Measurements from ENCODE around the gene TSC2. TPM values are rescaled to one million over a fixed set of nuclear protein-coding genes. Genes with fewer than 3 reads are reported as not detected.

TSC2 gene
- total RNA-seq, 4 donors from 2014 or later: 75.4 to 507 (median 111) TPM

DNA sequence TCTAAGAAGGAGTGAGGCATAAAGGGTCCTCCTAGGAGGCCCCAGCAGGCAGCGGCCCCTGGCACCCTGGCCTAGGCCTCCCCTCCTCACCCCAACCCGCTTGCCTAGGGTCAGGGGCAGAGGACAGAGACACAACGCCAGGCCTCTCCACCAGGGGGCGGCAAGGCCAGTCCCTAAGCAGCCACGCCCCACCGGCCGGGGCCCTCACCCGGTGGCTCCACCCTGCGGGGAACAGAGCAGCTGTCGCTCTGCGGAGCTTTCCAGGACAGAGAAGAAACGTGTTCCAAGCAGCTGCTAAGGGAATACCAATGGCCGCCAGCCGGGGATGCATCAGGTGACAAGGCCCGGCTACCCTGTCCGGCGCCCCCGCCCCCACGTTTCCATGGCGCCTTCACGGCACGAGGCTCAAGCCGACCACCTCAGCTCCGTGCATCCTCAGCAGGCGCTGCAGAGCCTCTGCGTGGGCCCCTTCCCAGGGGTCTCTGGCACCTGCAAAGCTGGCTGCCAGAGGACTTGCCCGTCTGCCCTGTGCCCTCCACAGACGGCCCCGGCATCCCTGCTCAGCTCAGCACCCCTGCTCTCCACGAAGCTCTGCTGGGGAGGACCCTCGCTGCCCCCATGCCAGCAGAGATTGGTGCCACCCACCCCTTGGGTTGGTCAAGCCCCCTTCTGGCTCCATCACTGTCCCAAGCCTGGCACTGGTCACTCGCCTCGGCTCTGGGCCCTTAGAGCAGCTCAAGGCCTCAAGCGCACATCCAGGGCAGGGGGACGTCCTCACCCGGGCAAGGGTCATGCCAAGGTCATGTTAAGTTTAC is 43.8 kb upstream of the TSC2 start:
- peaks cover 4 to 61% (median 52%) of the 10 kb centered on the region in 4 donors for H3K4me1 ChIP-seq
- WGBS, 2 donors: 32 to 49% methylated on average over 12 to 25 of the region's 36 CpGs
- H3K4me3 ChIP-seq: peak overlapping the region in 1 of 4 donors; percentile 13

GRCh38 chr16:2004795-2005517 is 42.8 kb upstream of the TSC2 start:
- peaks cover 4 to 62% (median 54%) of the 10 kb centered on the region in 4 donors for H3K4me1 ChIP-seq
- H3K27me3 ChIP-seq: no peaks in the 10 kb centered on the region
- H3K9me3 ChIP-seq: no peaks in the 10 kb centered on the region
- H3K36me3 ChIP-seq: peaks cover 11 to 37% (median 16%) of the 10 kb centered on the region in 3 donors
- WGBS, 2 donors: 63 to 78% methylated on average over 14 to 21 of the region's 34 CpGs
- no peak for DNase-seq (ENCODE audit: low spot score in 2 of 2)
- peak overlapping the region in 3 of 4 donors; percentile 62 to 92 (median 75) for H3K27ac ChIP-seq
- TF ChIP-seq EP300 (IDR thresholded peaks at IDR 0.05) (no peak), POLR2A (IDR thresholded peaks at IDR 0.05) (no peak)
- TF ChIP-seq, protein P1, sequence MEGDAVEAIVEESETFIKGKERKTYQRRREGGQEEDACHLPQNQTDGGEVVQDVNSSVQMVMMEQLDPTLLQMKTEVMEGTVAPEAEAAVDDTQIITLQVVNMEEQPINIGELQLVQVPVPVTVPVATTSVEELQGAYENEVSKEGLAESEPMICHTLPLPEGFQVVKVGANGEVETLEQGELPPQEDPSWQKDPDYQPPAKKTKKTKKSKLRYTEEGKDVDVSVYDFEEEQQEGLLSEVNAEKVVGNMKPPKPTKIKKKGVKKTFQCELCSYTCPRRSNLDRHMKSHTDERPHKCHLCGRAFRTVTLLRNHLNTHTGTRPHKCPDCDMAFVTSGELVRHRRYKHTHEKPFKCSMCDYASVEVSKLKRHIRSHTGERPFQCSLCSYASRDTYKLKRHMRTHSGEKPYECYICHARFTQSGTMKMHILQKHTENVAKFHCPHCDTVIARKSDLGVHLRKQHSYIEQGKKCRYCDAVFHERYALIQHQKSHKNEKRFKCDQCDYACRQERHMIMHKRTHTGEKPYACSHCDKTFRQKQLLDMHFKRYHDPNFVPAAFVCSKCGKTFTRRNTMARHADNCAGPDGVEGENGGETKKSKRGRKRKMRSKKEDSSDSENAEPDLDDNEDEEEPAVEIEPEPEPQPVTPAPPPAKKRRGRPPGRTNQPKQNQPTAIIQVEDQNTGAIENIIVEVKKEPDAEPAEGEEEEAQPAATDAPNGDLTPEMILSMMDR (IDR thresholded peaks at IDR 0.05): no peak
- no peak overlapping the region for H3K4me3 ChIP-seq

More for the DNA sequence above, 43.8 kb upstream of the TSC2 start:
- Histone ChIP-seq H3K27me3 (no peaks in the 10 kb centered on the region), H3K9me3 (no peaks in the 10 kb centered on the region), H3K36me3 (peaks cover 17 to 46% (median 23%) of the 10 kb centered on the region in 3 donors), H3K27ac (peak overlapping the region in 3 of 4 donors; percentile 46 to 92 (median 62))
- no peak for TF ChIP-seq EP300 (IDR thresholded peaks at IDR 0.05)
- TF ChIP-seq, protein P1 (IDR thresholded peaks at IDR 0.05): peak; percentile 84 to 95 (median 92)
- TF ChIP-seq POLR2A (IDR thresholded peaks at IDR 0.05): no peak
- peak; percentile 66 to 78 for DNase-seq (ENCODE audit: low spot score in 2 of 2)

GRCh38 chr16:2005646-2006045 is 42.1 kb upstream of the TSC2 start:
- peaks cover 4 to 69% (median 61%) of the 10 kb centered on the region in 4 donors for H3K4me1 ChIP-seq
- peak overlapping the region in 3 of 4 donors; percentile 62 to 92 (median 75) for H3K27ac ChIP-seq
- peaks cover 8 to 30% (median 16%) of the 10 kb centered on the region in 3 donors for H3K36me3 ChIP-seq
- no peaks in the 10 kb centered on the region for H3K27me3 ChIP-seq
- DNase-seq (ENCODE audit: low spot score in 2 of 2): no peak
- H3K9me3 ChIP-seq: no peaks in the 10 kb centered on the region
- 23 to 51% methylated on average over 15 to 18 of the region's 21 CpGs for WGBS, 2 donors
- TF ChIP-seq, protein P1 (IDR thresholded peaks at IDR 0.05): peak in 3 of 5 experiments; percentile 6 to 57 (median 36)
- no peak for TF ChIP-seq POLR2A (IDR thresholded peaks at IDR 0.05)
- no peak overlapping the region for H3K4me3 ChIP-seq

GRCh38 chr16:2006317-2006716 is 41.5 kb upstream of the TSC2 start:
- peaks cover 8 to 23% (median 12%) of the 10 kb centered on the region in 3 donors for H3K36me3 ChIP-seq
- H3K27me3 ChIP-seq: no peaks in the 10 kb centered on the region
- TF ChIP-seq, protein P1 (IDR thresholded peaks at IDR 0.05): no peak
- TF ChIP-seq EP300 (IDR thresholded peaks at IDR 0.05) (no peak), POLR2A (IDR thresholded peaks at IDR 0.05) (no peak)
- H3K9me3 ChIP-seq: no peaks in the 10 kb centered on the region
- no peak for DNase-seq (ENCODE audit: low spot score in 2 of 2)
- 90 to 93% methylated on average over 8 of the region's 8 CpGs for WGBS, 2 donors
- H3K27ac ChIP-seq: peak overlapping the region in 2 of 4 donors; percentile 2 to 92
- no peak overlapping the region for H3K4me3 ChIP-seq
- H3K4me1 ChIP-seq: peaks cover 4 to 71% (median 61%) of the 10 kb centered on the region in 4 donors
